ENCODE measurements around the gene BCL2.

The BCL2 gene

GRCh38 chr18:63271881-63272299 lies 47.7 kb downstream of the BCL2 start:
- DNase-seq, result no peak
- Mint-ChIP-seq H3K4me1 (peaks cover 66% of the 10 kb centered on the region), H3K9me3 (no peaks in the 10 kb centered on the region), H3K4me3 (peak overlapping the region; percentile 46), H3K27me3 (ENCODE audit: low read depth, poor library complexity) (peaks cover 3% of the 10 kb centered on the region), H3K27ac (peak overlapping the region; percentile 91), H3K36me3 (ENCODE audit: low read depth) (no peaks in the 10 kb centered on the region)
- TF ChIP-seq, protein P1, sequence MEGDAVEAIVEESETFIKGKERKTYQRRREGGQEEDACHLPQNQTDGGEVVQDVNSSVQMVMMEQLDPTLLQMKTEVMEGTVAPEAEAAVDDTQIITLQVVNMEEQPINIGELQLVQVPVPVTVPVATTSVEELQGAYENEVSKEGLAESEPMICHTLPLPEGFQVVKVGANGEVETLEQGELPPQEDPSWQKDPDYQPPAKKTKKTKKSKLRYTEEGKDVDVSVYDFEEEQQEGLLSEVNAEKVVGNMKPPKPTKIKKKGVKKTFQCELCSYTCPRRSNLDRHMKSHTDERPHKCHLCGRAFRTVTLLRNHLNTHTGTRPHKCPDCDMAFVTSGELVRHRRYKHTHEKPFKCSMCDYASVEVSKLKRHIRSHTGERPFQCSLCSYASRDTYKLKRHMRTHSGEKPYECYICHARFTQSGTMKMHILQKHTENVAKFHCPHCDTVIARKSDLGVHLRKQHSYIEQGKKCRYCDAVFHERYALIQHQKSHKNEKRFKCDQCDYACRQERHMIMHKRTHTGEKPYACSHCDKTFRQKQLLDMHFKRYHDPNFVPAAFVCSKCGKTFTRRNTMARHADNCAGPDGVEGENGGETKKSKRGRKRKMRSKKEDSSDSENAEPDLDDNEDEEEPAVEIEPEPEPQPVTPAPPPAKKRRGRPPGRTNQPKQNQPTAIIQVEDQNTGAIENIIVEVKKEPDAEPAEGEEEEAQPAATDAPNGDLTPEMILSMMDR (IDR thresholded peaks at IDR 0.05), result no peak

- no peaks in the 10 kb centered on the region for H3K36me3 Mint-ChIP-seq (ENCODE audit: low read depth)
- H3K27me3 Mint-ChIP-seq (ENCODE audit: low read depth, poor library complexity), result no peaks in the 10 kb centered on the region
- peak overlapping the region; percentile 46 for H3K4me3 Mint-ChIP-seq
- no peaks in the 10 kb centered on the region for H3K9me3 Mint-ChIP-seq
- TF ChIP-seq, protein P1 (IDR thresholded peaks at IDR 0.05), result no peak
- peaks cover 68% of the 10 kb centered on the region for H3K4me1 Mint-ChIP-seq
- H3K27ac Mint-ChIP-seq, result peak overlapping the region; percentile 91
- no peak for DNase-seq
These were observed 48.4 kb downstream of the BCL2 start for GRCh38 chr18:63271148-63271547.

DNA sequence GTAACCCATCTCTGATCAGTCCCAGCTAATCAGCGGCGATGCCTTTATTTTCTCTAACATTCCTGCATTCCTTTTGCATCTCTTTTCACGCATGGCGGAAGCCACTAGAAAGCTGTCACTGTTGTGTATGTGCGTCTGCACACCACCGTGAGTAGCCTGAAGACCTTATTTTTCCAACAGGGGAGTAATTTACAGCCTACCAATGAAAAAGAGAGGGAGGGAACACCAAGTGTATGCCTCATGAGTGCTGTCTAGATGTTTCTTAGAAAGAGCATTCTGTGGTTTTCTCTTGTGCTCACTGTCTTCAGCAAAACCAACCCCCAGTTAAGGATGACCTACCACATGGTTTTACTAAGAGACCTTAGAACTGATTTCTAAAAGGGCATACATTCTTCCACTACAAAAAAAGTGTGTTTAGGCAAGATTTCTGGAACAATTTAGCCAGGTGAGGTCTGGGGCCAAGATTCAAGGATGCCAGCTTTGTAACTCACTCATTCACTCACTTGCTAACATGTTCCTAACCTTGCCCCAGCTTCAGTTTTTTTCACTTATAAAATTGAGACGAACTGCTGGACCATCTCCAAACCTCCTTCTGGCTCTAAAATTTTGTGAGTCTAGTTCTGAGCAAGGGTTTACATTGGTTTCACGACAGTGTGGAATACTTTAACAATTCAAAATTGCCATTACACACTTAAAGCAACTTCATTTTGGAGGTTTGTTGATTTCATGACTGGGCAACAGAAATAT lies 51.4 kb downstream of the BCL2 start:
- Mint-ChIP-seq H3K4me3 (no peak overlapping the region), H3K9me3 (no peaks in the 10 kb centered on the region), H3K27me3 (ENCODE audit: low read depth, poor library complexity) (no peaks in the 10 kb centered on the region), H3K27ac (no peak overlapping the region), H3K36me3 (ENCODE audit: low read depth) (no peaks in the 10 kb centered on the region), H3K4me1 (peaks cover 65% of the 10 kb centered on the region)
- peak; percentile 7 for DNase-seq
- TF ChIP-seq, protein P1 (IDR thresholded peaks at IDR 0.05), result no peak

GRCh38 chr18:63266888-63267790 lies 52.4 kb downstream of the BCL2 start:
- DNase-seq, result no peak
- Mint-ChIP-seq H3K4me1 (peaks cover 63% of the 10 kb centered on the region), H3K36me3 (ENCODE audit: low read depth) (peaks cover 5% of the 10 kb centered on the region), H3K27me3 (ENCODE audit: low read depth, poor library complexity) (no peaks in the 10 kb centered on the region), H3K4me3 (no peak overlapping the region), H3K27ac (no peak overlapping the region), H3K9me3 (no peaks in the 10 kb centered on the region)
- TF ChIP-seq, protein P1 (IDR thresholded peaks at IDR 0.05), result no peak

- Mint-ChIP-seq H3K9me3 (peaks cover 4% of the 10 kb centered on the region), H3K4me1 (peaks cover 55% of the 10 kb centered on the region), H3K27ac (no peak overlapping the region), H3K4me3 (no peak overlapping the region), H3K27me3 (ENCODE audit: low read depth, poor library complexity) (no peaks in the 10 kb centered on the region), H3K36me3 (ENCODE audit: low read depth) (peaks cover 12% of the 10 kb centered on the region)
- no peak for DNase-seq
- TF ChIP-seq, protein P1 (IDR thresholded peaks at IDR 0.05), result no peak
These were observed 54.2 kb downstream of the BCL2 start for GRCh38 chr18:63265326-63265725.

Data from nephron progenitor cell (in vitro differentiated cells).